K562 (cell line): Measurements from ENCODE around the gene ZNF236. TPM values are rescaled to one million over a fixed set of nuclear protein-coding genes. Genes with fewer than 3 reads are reported as not detected.

Experiments
- ATAC-seq: fragments of 200-7000 bp; cut with Tn5 transposase; 3 replicates; pipeline ENCODE4 v1.9.1; 2020; ENCODE audit warnings: moderate library complexity
- BruUV-seq: library from RNA; stranded (reverse); fragments of 400-500 nt; replicated peaks from 2 replicates; lab custom pipeline; 2021; lab: Mats Ljungman, UMichigan
- CTCF ChIA-PET: fragments of 300-600 bp; formaldehyde crosslinking; extraction: SDS; loops from one replicate; lab custom pipeline; 2021; ENCODE audit warnings: low intra/inter-chr PET ratio; lab: Yijun Ruan, JAX
- POLR2A ChIA-PET: fragments of 300-600, 350-650 bp; sonication (Branson Sonifier 250); formaldehyde crosslinking; extraction: SDS; loops from one replicate; lab custom pipeline; 2021; ENCODE audit warnings: antibody characterized with exemption, inconsistent platforms; lab: Yijun Ruan, JAX
- DNase-seq, 4 experiments: peaks; one replicate each; pipeline versions ENCODE4 v3.0.0 to v3.0.0-alpha.2; 2011 to 2018; ENCODE audit warnings: low spot score in 3 of 4, mixed read lengths in 3 of 4; ENCODE audit errors: extremely low read depth in 1 of 4
- FAIRE-seq: peaks from 2 replicates; lab custom pipeline; 2011; peaks lifted over from hg19 to GRCh38; lab: Jason Lieb, UNC
- H2AFZ ChIP-seq: 2 replicates; pipeline ENCODE4 v1.6.0; 2011; ENCODE audit warnings: low read depth, low read length, control low read depth, inconsistent platforms
- H3K27ac ChIP-seq: fragments of 200-600 bp; 3 replicates; pipeline ENCODE4 v1.8.0; 2011; ENCODE audit warnings: low read depth, mild to moderate bottlenecking, control low read depth, inconsistent platforms, low read length, moderate library complexity, mixed read lengths; ENCODE audit errors: extremely low read depth
- H3K27me3 ChIP-seq, 2 experiments: fragments of 300-600 bp in 1 of 2; 2 replicates in 1 of 2; 3 replicates in 1 of 2; pipeline versions ENCODE4 v1.6.0 to v1.8.0; 2011; ENCODE audit warnings: inconsistent platforms in 2 of 2, low read length in 2 of 2, mild to moderate bottlenecking in 1 of 2, mixed read lengths in 1 of 2, moderate library complexity in 1 of 2; ENCODE audit not compliant: control insufficient read depth in 2 of 2, insufficient read depth in 2 of 2
- H3K36me3 ChIP-seq: fragments of 300-600 bp; 3 replicates; pipeline ENCODE4 v1.8.0; 2011; ENCODE audit warnings: mild to moderate bottlenecking, low read length, inconsistent platforms; ENCODE audit not compliant: control insufficient read depth, insufficient read depth
- H3K4me1 ChIP-seq, 2 experiments: fragments of 200-600 bp in 1 of 2; replicated peaks in 1 of 2; 2 replicates in 1 of 2; 3 replicates in 1 of 2; pipeline versions ENCODE4 v1.5.1 to v1.8.0; 2011; ENCODE audit warnings: inconsistent platforms in 2 of 2, low read length in 2 of 2, mild to moderate bottlenecking in 1 of 2, mixed read lengths in 1 of 2, moderate library complexity in 1 of 2; ENCODE audit not compliant: control insufficient read depth in 2 of 2, insufficient read depth in 2 of 2
- H3K4me2 ChIP-seq: 2 replicates; pipeline ENCODE4 v1.6.1; 2011; ENCODE audit warnings: low read length, control low read depth, inconsistent platforms, mixed read lengths; ENCODE audit not compliant: insufficient read depth
- H3K4me3 ChIP-seq: fragments of 200-600 bp; sonication (generic), shearing (Covaris generic); 2 replicates; pipeline ENCODE4 v1.5.1; 2016; ENCODE audit warnings: control low read depth, inconsistent platforms
- H3K79me2 ChIP-seq: fragments of 200-600 bp; 3 replicates; pipeline ENCODE4 v1.8.0; 2011; ENCODE audit warnings: low read length, inconsistent platforms; ENCODE audit not compliant: control insufficient read depth, insufficient read depth
- H3K9ac ChIP-seq, 2 experiments: 2 replicates each; pipeline versions ENCODE4 v1.6.0 to v1.6.1; 2011; ENCODE audit warnings: low read depth in 2 of 2, low read length in 2 of 2, control low read depth in 1 of 2, inconsistent platforms in 1 of 2, mild to moderate bottlenecking in 1 of 2, mixed read lengths in 1 of 2; ENCODE audit not compliant: insufficient read depth in 1 of 2
- H3K9me1 ChIP-seq: one replicate; pipeline ENCODE4 v1.6.0; 2011; ENCODE audit warnings: inconsistent platforms, mild to moderate bottlenecking, low read length, moderate library complexity; ENCODE audit not compliant: control insufficient read depth, insufficient read depth
- H3K9me3 ChIP-seq: replicated peaks from 2 replicates; pipeline ENCODE4 v1.5.1; 2011; ENCODE audit warnings: low read depth, low read length, inconsistent platforms; ENCODE audit not compliant: control insufficient read depth, insufficient read depth
- H4K20me1 ChIP-seq: replicated peaks from 2 replicates; pipeline ENCODE4 v1.6.1; 2011; ENCODE audit warnings: low read length, inconsistent platforms, mixed read lengths; ENCODE audit not compliant: control insufficient read depth, insufficient read depth
- CHD2 ChIP-seq: IDR thresholded peaks from 2 replicates; pipeline ENCODE4 v1.6.1; 2011; ENCODE audit warnings: low read depth, low read length
- FOXP1 ChIP-seq: sonication (generic); formaldehyde crosslinking; IDR thresholded peaks from 2 replicates; pipeline ENCODE4 v1.8.0; 2022; ENCODE audit warnings: mild to moderate bottlenecking, missing genetic modification reagents
- MAFG ChIP-seq: fragments of 450-650 bp; conservative IDR thresholded peaks from 2 replicates; pipeline ENCODE4 v1.6.1; 2016; ENCODE audit warnings: missing genetic modification characterization, missing compliant biosample characterization
- SIN3B ChIP-seq: fragments of 450-650 bp; IDR thresholded peaks from 2 replicates; pipeline ENCODE4 v1.6.1; 2017; ENCODE audit warnings: low read depth, mild to moderate bottlenecking, moderate library complexity
- SLC30A9 ChIP-seq: fragments of 250-450 bp; sonication (Bioruptor Pico); IDR thresholded peaks from 2 replicates; pipeline ENCODE4 v1.8.0; 2022; ENCODE audit warnings: mild to moderate bottlenecking, moderate library complexity
- TCF7L2 ChIP-seq: fragments of 150-350 bp; IDR thresholded peaks from 2 replicates; pipeline ENCODE4 v1.6.1; 2016; ENCODE audit warnings: low read depth, mild to moderate bottlenecking, low read length, moderate library complexity
- ZNF316 ChIP-seq: fragments of 450-650 bp; IDR thresholded peaks from 2 replicates; pipeline ENCODE4 v1.6.1; 2016
- WGBS: fragments of 100-300 bp; shearing (Covaris generic); methylation state at CpG from one replicate; pipeline ENCODE4 v1.1.6; 2016; ENCODE audit warnings: low coverage, mixed read lengths; ENCODE audit not compliant: insufficient coverage; ENCODE audit errors: missing lambda C conversion rate; 5-methylcytosine and 5-hydroxymethylcytosine counted together
- in situ Hi-C: fragments of 300-500 bp; cut with MboI; formaldehyde crosslinking; loops from 4 replicates; pipeline ENCODE4 v1.15.0; 2018; ENCODE audit warnings: inconsistent platforms, mixed read lengths
- intact Hi-C: fragments of 100-400 bp; cut with micrococcal nuclease; formaldehyde crosslinking; loops from 2 replicates; pipeline ENCODE4 v1.14.2; 2022
- polyA plus RNA-seq, 8 experiments: library from polyadenylated mRNA; depleted of rRNA in 4 of 8; stranded (reverse) in 5 of 8; unstranded in 3 of 8; fragments of >200 nt; fragmentation: Nextera tagmentation in 2 of 8; fragmentation: Illumina TruSeq in 1 of 8; extraction: Ambion mirVana in 2 of 8; extraction: Trizol in 1 of 8; gene quantifications; 2 replicates each; pipeline versions ENCODE4 v1.2.1 to v1.2.3, GENCODE V29; 2011 to 2014; ENCODE audit warnings: inconsistent platforms in 1 of 8, missing spikeins in 1 of 8
- total RNA-seq, 7 experiments: library from RNA; depleted of rRNA in 6 of 7; stranded (reverse); fragments of >200 nt in 6 of 7; fragmentation: Illumina TruSeq in 2 of 7; extraction: Trizol in 2 of 7; gene quantifications; 2 replicates each; pipeline versions ENCODE4 v1.2.1 to v1.2.3, GENCODE V29; 2011 to 2021; ENCODE audit warnings: low replicate concordance in 1 of 7
- TF ChIP-seq, protein P1 (sequence below), 2 experiments: fragments of 450-650 bp in 1 of 2; sonication (generic) in 1 of 2; formaldehyde crosslinking; conservative IDR thresholded peaks; 2 replicates each; pipeline versions ENCODE4 v1.4.0 to v1.8.1; 2020 to 2022; ENCODE audit warnings: mild to moderate bottlenecking in 1 of 2, missing genetic modification reagents in 1 of 2
- TF ChIP-seq, protein P2 (sequence below): sonication (generic); formaldehyde crosslinking; IDR thresholded peaks from 2 replicates; pipeline ENCODE4 v1.8.0; 2022; ENCODE audit warnings: mild to moderate bottlenecking, missing genetic modification reagents
- TF ChIP-seq, protein P3 (sequence below): sonication (generic); formaldehyde crosslinking; IDR thresholded peaks from 2 replicates; pipeline ENCODE4 v1.8.0; 2023; ENCODE audit warnings: missing genetic modification reagents, mild to moderate bottlenecking, borderline replicate concordance
- TF ChIP-seq, protein P4 (sequence below): fragments of 450-650 bp; IDR thresholded peaks from 2 replicates; pipeline ENCODE4 v1.6.1; 2016; ENCODE audit warnings: antibody characterized with exemption

ZNF236 gene
- total and polyA plus RNA-seq, 9 of the 15 experiments (the other 6 are each of a cell fraction or from before 2014, with no cell fraction given): 0.35 to 8.7 (median 3.4) TPM

DNA sequence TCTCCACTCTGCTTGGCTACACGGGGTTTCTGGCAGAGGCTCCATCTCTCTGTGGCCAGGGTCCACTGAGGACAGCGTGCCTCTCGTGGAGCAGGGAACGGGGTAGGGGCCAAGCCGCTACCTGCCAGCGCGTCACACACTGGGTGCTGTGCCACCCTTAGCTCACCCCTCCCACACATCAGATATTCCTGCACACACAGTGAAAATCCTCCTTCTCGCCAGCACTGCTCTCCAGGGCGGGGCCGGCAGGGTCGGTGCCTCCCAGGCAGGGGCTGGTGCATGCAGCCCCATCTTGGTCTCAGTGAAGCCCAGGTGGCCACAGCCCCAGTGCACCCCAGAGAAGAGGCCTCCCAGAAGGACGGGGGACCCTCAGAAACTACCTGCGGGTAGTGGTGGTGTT lies 185.6 kb downstream of the ZNF236 start:
- FAIRE-seq (no peak), DNase-seq (no peak), ATAC-seq (no peak)
- Histone ChIP-seq H3K9me3 (no peaks in the 10 kb centered on the region), H3K4me2 (no peak overlapping the region), H3K36me3 (no peaks in the 10 kb centered on the region), H3K79me2 (no peaks in the 10 kb centered on the region), H3K4me3 (no peak overlapping the region), H3K27me3 (peaks cover 4 to 70% of the 10 kb centered on the region in 2 experiments; a peak in 4 of 5 replicates), H2AFZ (no peak overlapping the region), H3K9ac (no peak overlapping the region), H3K27ac (no peak overlapping the region), H4K20me1 (no peaks in the 10 kb centered on the region), H3K4me1 (no peaks in the 10 kb centered on the region), H3K9me1 (no peaks in the 10 kb centered on the region)
- intact Hi-C loops (loop anchor here (10.0 kb wide), 1 partner anchor 47 kb away; no protein-coding TSS in a partner anchor), in situ Hi-C loops (no loop called here)
- ChIA-PET POLR2A (no interaction called here), CTCF (no interaction called here)
- BruUV-seq: no TSS peak
- 0% methylated on average over 4 of the region's 13 CpGs for WGBS
- TF ChIP-seq, protein P1, sequence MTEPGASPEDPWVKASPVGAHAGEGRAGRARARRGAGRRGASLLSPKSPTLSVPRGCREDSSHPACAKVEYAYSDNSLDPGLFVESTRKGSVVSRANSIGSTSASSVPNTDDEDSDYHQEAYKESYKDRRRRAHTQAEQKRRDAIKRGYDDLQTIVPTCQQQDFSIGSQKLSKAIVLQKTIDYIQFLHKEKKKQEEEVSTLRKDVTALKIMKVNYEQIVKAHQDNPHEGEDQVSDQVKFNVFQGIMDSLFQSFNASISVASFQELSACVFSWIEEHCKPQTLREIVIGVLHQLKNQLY (CRISPR knock-in tag; conservative IDR thresholded peaks at IDR 0.05): no peak
- TF ChIP-seq, protein P2, sequence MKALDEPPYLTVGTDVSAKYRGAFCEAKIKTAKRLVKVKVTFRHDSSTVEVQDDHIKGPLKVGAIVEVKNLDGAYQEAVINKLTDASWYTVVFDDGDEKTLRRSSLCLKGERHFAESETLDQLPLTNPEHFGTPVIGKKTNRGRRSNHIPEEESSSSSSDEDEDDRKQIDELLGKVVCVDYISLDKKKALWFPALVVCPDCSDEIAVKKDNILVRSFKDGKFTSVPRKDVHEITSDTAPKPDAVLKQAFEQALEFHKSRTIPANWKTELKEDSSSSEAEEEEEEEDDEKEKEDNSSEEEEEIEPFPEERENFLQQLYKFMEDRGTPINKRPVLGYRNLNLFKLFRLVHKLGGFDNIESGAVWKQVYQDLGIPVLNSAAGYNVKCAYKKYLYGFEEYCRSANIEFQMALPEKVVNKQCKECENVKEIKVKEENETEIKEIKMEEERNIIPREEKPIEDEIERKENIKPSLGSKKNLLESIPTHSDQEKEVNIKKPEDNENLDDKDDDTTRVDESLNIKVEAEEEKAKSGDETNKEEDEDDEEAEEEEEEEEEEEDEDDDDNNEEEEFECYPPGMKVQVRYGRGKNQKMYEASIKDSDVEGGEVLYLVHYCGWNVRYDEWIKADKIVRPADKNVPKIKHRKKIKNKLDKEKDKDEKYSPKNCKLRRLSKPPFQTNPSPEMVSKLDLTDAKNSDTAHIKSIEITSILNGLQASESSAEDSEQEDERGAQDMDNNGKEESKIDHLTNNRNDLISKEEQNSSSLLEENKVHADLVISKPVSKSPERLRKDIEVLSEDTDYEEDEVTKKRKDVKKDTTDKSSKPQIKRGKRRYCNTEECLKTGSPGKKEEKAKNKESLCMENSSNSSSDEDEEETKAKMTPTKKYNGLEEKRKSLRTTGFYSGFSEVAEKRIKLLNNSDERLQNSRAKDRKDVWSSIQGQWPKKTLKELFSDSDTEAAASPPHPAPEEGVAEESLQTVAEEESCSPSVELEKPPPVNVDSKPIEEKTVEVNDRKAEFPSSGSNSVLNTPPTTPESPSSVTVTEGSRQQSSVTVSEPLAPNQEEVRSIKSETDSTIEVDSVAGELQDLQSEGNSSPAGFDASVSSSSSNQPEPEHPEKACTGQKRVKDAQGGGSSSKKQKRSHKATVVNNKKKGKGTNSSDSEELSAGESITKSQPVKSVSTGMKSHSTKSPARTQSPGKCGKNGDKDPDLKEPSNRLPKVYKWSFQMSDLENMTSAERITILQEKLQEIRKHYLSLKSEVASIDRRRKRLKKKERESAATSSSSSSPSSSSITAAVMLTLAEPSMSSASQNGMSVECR (CRISPR knock-in tag): no peak
- TF ChIP-seq FOXP1 (no peak), TCF7L2 (no peak), SLC30A9 (CRISPR knock-in tag) (no peak), CHD2 (no peak), SIN3B (no peak), MAFG (tag) (no peak), ZNF316 (no peak)
- TF ChIP-seq, protein P3, sequence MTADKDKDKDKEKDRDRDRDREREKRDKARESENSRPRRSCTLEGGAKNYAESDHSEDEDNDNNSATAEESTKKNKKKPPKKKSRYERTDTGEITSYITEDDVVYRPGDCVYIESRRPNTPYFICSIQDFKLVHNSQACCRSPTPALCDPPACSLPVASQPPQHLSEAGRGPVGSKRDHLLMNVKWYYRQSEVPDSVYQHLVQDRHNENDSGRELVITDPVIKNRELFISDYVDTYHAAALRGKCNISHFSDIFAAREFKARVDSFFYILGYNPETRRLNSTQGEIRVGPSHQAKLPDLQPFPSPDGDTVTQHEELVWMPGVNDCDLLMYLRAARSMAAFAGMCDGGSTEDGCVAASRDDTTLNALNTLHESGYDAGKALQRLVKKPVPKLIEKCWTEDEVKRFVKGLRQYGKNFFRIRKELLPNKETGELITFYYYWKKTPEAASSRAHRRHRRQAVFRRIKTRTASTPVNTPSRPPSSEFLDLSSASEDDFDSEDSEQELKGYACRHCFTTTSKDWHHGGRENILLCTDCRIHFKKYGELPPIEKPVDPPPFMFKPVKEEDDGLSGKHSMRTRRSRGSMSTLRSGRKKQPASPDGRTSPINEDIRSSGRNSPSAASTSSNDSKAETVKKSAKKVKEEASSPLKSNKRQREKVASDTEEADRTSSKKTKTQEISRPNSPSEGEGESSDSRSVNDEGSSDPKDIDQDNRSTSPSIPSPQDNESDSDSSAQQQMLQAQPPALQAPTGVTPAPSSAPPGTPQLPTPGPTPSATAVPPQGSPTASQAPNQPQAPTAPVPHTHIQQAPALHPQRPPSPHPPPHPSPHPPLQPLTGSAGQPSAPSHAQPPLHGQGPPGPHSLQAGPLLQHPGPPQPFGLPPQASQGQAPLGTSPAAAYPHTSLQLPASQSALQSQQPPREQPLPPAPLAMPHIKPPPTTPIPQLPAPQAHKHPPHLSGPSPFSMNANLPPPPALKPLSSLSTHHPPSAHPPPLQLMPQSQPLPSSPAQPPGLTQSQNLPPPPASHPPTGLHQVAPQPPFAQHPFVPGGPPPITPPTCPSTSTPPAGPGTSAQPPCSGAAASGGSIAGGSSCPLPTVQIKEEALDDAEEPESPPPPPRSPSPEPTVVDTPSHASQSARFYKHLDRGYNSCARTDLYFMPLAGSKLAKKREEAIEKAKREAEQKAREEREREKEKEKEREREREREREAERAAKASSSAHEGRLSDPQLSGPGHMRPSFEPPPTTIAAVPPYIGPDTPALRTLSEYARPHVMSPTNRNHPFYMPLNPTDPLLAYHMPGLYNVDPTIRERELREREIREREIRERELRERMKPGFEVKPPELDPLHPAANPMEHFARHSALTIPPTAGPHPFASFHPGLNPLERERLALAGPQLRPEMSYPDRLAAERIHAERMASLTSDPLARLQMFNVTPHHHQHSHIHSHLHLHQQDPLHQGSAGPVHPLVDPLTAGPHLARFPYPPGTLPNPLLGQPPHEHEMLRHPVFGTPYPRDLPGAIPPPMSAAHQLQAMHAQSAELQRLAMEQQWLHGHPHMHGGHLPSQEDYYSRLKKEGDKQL (CRISPR knock-in tag): no peak
- TF ChIP-seq, protein P4, sequence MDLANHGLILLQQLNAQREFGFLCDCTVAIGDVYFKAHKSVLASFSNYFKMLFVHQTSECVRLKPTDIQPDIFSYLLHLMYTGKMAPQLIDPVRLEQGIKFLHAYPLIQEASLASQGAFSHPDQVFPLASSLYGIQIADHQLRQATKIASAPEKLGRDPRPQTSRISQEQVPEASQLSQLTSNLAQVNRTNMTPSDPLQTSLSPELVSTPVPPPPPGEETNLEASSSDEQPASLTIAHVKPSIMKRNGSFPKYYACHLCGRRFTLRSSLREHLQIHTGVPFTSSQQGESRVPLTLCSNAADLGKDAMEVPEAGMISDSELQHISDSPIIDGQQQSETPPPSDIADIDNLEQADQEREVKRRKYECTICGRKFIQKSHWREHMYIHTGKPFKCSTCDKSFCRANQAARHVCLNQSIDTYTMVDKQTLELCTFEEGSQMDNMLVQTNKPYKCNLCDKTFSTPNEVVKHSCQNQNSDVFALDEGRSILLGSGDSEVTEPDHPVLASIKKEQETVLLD: no peak
